Liver (tissue), 9 donors: ENCODE measurements around the gene MAN2B2. TPM values are rescaled to one million over a fixed set of nuclear protein-coding genes. Genes with fewer than 3 reads are reported as not detected.

ENCODE experiments used
- DNase-seq: peaks from one replicate; pipeline ENCODE4 v3.0.0-alpha.2; 2017; ENCODE audit warnings: low spot score
- H3K27ac ChIP-seq, 2 donors: one replicate each; pipeline ENCODE4 v1.7.0; 2013; ENCODE audit warnings: inconsistent platforms in 2 of 2, low read length in 2 of 2, control low read depth in 1 of 2, low read depth in 1 of 2, mild to moderate bottlenecking in 1 of 2
- H3K27me3 ChIP-seq, 4 donors: one replicate each; pipeline versions ENCODE4 v1.6.1 to v1.7.0; 2013; ENCODE audit warnings: low read length in 3 of 4, inconsistent platforms in 1 of 4, mild to moderate bottlenecking in 1 of 4, moderate library complexity in 1 of 4; ENCODE audit not compliant: control insufficient read depth in 4 of 4, insufficient read depth in 4 of 4
- H3K36me3 ChIP-seq, 4 donors: one replicate each; pipeline versions ENCODE4 v1.6.1 to v1.7.0; 2013; ENCODE audit warnings: low read length in 3 of 4, mild to moderate bottlenecking in 3 of 4, low read depth in 1 of 4, moderate library complexity in 1 of 4; ENCODE audit not compliant: control insufficient read depth in 4 of 4, insufficient read depth in 3 of 4
- H3K4me1 ChIP-seq, 4 donors: one replicate each; pipeline versions ENCODE4 v1.6.1 to v1.7.0; 2013; ENCODE audit warnings: low read length in 3 of 4, mild to moderate bottlenecking in 3 of 4, moderate library complexity in 1 of 4; ENCODE audit not compliant: control insufficient read depth in 4 of 4, insufficient read depth in 4 of 4
- H3K4me3 ChIP-seq, 3 donors: one replicate each; pipeline versions ENCODE4 v1.6.1 to v1.7.0; 2013; ENCODE audit warnings: low read length in 3 of 3, control low read depth in 1 of 3, low read depth in 1 of 3, mild to moderate bottlenecking in 1 of 3
- H3K9ac ChIP-seq, 2 donors: one replicate each; pipeline ENCODE4 v1.7.0; 2013; ENCODE audit warnings: low read length in 2 of 2, mild to moderate bottlenecking in 2 of 2, moderate library complexity in 2 of 2, control low read depth in 1 of 2, low read depth in 1 of 2
- H3K9me3 ChIP-seq, 4 donors: one replicate each; pipeline versions ENCODE4 v1.6.1 to v1.7.0; 2013; ENCODE audit warnings: low read length in 3 of 4; ENCODE audit not compliant: control insufficient read depth in 4 of 4
- FOXA1 ChIP-seq: IDR thresholded peaks from 2 replicates; pipeline ENCODE4 v1.6.1; 2016; ENCODE audit warnings: antibody characterized with exemption
- FOXA2 ChIP-seq: IDR thresholded peaks from 2 replicates; pipeline ENCODE4 v1.6.1; 2016; ENCODE audit warnings: antibody characterized with exemption
- GABPA ChIP-seq, 2 donors: IDR thresholded peaks in 1 of 2; conservative IDR thresholded peaks in 1 of 2; 2 replicates each; pipeline ENCODE4 v1.6.1; 2016; ENCODE audit warnings: antibody characterized with exemption in 2 of 2, mild to moderate bottlenecking in 1 of 2, moderate library complexity in 1 of 2
- HNF4A ChIP-seq, 2 donors: conservative IDR thresholded peaks; 2 replicates each; pipeline ENCODE4 v1.6.1; 2016; ENCODE audit warnings: antibody characterized with exemption in 2 of 2, mild to moderate bottlenecking in 2 of 2
- HNF4G ChIP-seq: IDR thresholded peaks from 2 replicates; pipeline ENCODE4 v1.6.1; 2016; ENCODE audit warnings: antibody characterized with exemption
- JUND ChIP-seq, 2 donors: IDR thresholded peaks; 2 replicates each; pipeline ENCODE4 v1.6.1; 2016; ENCODE audit warnings: antibody characterized with exemption in 2 of 2
- NR2F2 ChIP-seq: IDR thresholded peaks from 2 replicates; pipeline ENCODE4 v1.6.1; 2016; ENCODE audit warnings: antibody characterized with exemption
- RAD21 ChIP-seq, 2 donors: IDR thresholded peaks; 2 replicates each; pipeline ENCODE4 v1.6.1; 2016; ENCODE audit warnings: antibody characterized with exemption in 2 of 2, mild to moderate bottlenecking in 2 of 2
- RXRA ChIP-seq, 2 donors: IDR thresholded peaks; 2 replicates each; pipeline ENCODE4 v1.6.1; 2017 to 2018; ENCODE audit warnings: antibody characterized with exemption in 2 of 2, mild to moderate bottlenecking in 1 of 2
- TAF1 ChIP-seq: conservative IDR thresholded peaks from 2 replicates; pipeline ENCODE4 v1.6.1; 2016; ENCODE audit warnings: antibody characterized with exemption, mild to moderate bottlenecking
- WGBS: extraction: QIAGEN DNeasy Blood & Tissue Kit; methylation state at CpG from one replicate; pipeline ENCODE4 v1.1.7; 2013; 5-methylcytosine and 5-hydroxymethylcytosine counted together
- polyA plus RNA-seq, 2 donors: library from polyadenylated mRNA; stranded (reverse) in 1 of 2; unstranded in 1 of 2; fragments of 200-250 nt in 1 of 2; fragments of >200 nt in 1 of 2; fragmentation: Nextera tagmentation in 1 of 2; extraction: Ambion mirVana in 1 of 2; gene quantifications; one replicate each; pipeline versions ENCODE4 v1.2.1 to v1.2.3, GENCODE V29; 2013 to 2015
- total RNA-seq, 2 donors: library from RNA; depleted of rRNA; stranded (reverse); fragments of >200 nt; gene quantifications; one replicate each; pipeline ENCODE4 v1.2.3, GENCODE V29; 2014
- TF ChIP-seq, protein P1 (sequence below): fragments of 150-350 bp; IDR thresholded peaks from 2 replicates; pipeline ENCODE4 v1.5.1; 2017; ENCODE audit warnings: improper control_type of control experiment, low read depth, low read length; ENCODE audit not compliant: missing input control
- TF ChIP-seq, protein P2 (sequence below): IDR thresholded peaks from 2 replicates; pipeline ENCODE4 v1.6.1; 2016; ENCODE audit warnings: antibody characterized with exemption, mild to moderate bottlenecking
- TF ChIP-seq, protein P3 (sequence below): IDR thresholded peaks from 2 replicates; pipeline ENCODE4 v1.6.1; 2016; ENCODE audit warnings: antibody characterized with exemption
- donor health status: healthy.
- donor health status: healthy.
- donor health status: healthy.
- donor health status: healthy.
- donor health status: healthy.

The MAN2B2 gene
- total and polyA plus RNA-seq, 4 donors: 14.7 to 29.7 (median 22.5) TPM

DNA sequence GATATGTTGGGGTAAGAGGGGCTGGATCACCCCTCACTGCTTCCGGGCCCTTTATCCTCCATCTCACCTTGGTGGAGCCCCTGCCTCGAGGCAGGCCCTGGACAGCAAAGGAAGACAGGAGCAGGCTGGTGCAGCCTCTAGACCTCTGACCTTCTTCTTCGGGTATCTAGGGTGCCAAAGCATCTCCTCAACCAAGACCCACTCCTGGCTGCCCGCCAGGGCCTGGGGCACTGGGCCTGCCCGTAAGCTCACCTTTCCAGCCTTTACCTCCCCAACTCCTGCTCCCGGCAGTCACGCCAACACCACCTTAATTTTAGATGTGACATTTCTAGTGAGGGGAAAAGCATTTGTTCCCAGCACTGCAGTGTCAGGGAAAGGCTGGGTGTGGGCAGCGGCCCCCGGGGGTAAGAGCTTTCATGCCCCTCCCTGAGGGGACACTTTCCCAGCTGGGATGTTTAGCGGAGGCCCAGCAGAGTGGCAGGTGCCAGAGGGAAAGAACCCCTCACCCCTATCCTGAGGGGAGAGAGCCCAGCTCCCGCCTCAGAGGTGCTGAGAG lies 6.7 kb downstream of the MAN2B2 start:
- Histone ChIP-seq H3K27ac (no peak overlapping the region), H3K9ac (no peak overlapping the region), H3K27me3 (no peaks in the 10 kb centered on the region), H3K9me3 (no peaks in the 10 kb centered on the region), H3K36me3 (peaks cover 17 to 21% (median 18%) of the 10 kb centered on the region in 4 donors), H3K4me1 (peaks cover 6 to 14% (median 9%) of the 10 kb centered on the region in 4 donors), H3K4me3 (no peak overlapping the region)
- 96% methylated on average over 11 of the region's 11 CpGs for WGBS
- no peak for DNase-seq
- TF ChIP-seq RXRA (IDR thresholded peaks at IDR 0.05) (no peak), GABPA (IDR thresholded peaks at IDR 0.05 in 1 of 2, conservative IDR thresholded peaks at IDR 0.05 in 1 of 2) (no peak)
- TF ChIP-seq, protein P1, sequence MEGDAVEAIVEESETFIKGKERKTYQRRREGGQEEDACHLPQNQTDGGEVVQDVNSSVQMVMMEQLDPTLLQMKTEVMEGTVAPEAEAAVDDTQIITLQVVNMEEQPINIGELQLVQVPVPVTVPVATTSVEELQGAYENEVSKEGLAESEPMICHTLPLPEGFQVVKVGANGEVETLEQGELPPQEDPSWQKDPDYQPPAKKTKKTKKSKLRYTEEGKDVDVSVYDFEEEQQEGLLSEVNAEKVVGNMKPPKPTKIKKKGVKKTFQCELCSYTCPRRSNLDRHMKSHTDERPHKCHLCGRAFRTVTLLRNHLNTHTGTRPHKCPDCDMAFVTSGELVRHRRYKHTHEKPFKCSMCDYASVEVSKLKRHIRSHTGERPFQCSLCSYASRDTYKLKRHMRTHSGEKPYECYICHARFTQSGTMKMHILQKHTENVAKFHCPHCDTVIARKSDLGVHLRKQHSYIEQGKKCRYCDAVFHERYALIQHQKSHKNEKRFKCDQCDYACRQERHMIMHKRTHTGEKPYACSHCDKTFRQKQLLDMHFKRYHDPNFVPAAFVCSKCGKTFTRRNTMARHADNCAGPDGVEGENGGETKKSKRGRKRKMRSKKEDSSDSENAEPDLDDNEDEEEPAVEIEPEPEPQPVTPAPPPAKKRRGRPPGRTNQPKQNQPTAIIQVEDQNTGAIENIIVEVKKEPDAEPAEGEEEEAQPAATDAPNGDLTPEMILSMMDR: no peak

DNA sequence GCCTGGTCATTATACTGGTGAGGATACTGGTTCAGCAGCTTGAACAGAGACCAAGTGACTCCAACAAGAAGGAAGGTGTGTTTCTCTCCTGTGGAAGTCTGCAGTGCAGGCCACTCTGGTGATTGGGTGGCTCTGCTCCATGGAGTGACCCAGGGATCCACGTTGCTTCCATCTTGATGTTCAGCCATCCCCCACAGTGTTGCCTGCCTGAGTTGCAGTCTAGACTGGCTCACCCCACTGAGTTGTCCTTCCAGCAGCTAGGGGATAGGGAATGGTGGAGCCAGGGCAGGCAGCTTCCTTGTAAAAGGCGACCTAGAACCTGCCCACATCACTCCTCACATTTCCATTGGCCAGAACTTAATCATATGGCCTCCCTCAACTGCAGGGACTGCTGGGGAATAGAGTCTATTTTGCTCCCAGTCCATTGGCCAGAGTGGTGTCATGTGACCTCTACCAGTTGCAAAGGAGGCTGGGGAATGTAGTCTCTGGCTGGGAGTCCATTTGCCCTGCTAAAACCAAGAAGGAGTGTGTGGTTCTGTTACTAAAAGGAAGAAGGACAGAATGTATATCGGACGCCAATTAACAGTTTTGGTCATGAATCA lies 8.0 kb downstream of the MAN2B2 start:
- Histone ChIP-seq H3K27me3 (no peaks in the 10 kb centered on the region), H3K9me3 (no peaks in the 10 kb centered on the region), H3K4me3 (no peak overlapping the region), H3K4me1 (peaks cover 0 to 4% (median 0%) of the 10 kb centered on the region in 4 donors), H3K27ac (no peak overlapping the region), H3K9ac (no peak overlapping the region), H3K36me3 (peaks cover 17 to 21% (median 18%) of the 10 kb centered on the region in 4 donors)
- 95% methylated on average over 4 of the region's 4 CpGs for WGBS
- TF ChIP-seq RAD21 (IDR thresholded peaks at IDR 0.05): no peak
- DNase-seq: no peak

DNA sequence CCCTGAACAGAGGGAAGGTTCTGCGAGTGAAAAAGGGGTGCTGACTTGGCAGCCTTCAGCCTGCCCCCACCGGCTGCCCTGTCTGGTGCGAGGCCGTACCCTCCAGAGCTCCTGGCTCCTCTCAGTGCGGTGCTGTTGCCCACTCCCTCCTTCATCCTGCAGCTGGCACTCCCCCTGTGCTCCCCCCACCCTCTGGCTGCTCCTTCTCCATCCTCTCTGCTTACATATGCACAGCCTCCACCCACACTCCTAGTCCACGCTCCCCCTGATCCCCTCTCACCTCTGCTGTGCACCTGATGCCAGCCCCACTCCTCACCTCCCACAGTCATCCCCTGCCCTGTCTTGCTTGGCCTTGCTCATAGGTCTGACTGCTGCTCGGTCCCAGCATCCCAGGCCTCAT lies 9.9 kb downstream of the MAN2B2 start:
- Histone ChIP-seq H3K27me3 (no peaks in the 10 kb centered on the region), H3K4me3 (no peak overlapping the region), H3K9ac (no peak overlapping the region), H3K4me1 (peaks cover 0 to 4% (median 0%) of the 10 kb centered on the region in 4 donors), H3K27ac (no peak overlapping the region), H3K36me3 (peaks cover 3 to 22% (median 10%) of the 10 kb centered on the region in 4 donors), H3K9me3 (no peaks in the 10 kb centered on the region)
- DNase-seq: no peak
- TF ChIP-seq JUND (IDR thresholded peaks at IDR 0.05) (no peak), TAF1 (no peak), RXRA (IDR thresholded peaks at IDR 0.05) (no peak), GABPA (IDR thresholded peaks at IDR 0.05 in 1 of 2, conservative IDR thresholded peaks at IDR 0.05 in 1 of 2) (no peak), RAD21 (IDR thresholded peaks at IDR 0.05) (no peak), NR2F2 (no peak), FOXA1 (no peak), FOXA2 (no peak), HNF4A (conservative IDR thresholded peaks at IDR 0.05) (no peak), HNF4G (no peak)
- TF ChIP-seq, protein P1: no peak
- TF ChIP-seq, protein P2, sequence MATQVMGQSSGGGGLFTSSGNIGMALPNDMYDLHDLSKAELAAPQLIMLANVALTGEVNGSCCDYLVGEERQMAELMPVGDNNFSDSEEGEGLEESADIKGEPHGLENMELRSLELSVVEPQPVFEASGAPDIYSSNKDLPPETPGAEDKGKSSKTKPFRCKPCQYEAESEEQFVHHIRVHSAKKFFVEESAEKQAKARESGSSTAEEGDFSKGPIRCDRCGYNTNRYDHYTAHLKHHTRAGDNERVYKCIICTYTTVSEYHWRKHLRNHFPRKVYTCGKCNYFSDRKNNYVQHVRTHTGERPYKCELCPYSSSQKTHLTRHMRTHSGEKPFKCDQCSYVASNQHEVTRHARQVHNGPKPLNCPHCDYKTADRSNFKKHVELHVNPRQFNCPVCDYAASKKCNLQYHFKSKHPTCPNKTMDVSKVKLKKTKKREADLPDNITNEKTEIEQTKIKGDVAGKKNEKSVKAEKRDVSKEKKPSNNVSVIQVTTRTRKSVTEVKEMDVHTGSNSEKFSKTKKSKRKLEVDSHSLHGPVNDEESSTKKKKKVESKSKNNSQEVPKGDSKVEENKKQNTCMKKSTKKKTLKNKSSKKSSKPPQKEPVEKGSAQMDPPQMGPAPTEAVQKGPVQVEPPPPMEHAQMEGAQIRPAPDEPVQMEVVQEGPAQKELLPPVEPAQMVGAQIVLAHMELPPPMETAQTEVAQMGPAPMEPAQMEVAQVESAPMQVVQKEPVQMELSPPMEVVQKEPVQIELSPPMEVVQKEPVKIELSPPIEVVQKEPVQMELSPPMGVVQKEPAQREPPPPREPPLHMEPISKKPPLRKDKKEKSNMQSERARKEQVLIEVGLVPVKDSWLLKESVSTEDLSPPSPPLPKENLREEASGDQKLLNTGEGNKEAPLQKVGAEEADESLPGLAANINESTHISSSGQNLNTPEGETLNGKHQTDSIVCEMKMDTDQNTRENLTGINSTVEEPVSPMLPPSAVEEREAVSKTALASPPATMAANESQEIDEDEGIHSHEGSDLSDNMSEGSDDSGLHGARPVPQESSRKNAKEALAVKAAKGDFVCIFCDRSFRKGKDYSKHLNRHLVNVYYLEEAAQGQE: no peak
- TF ChIP-seq, protein P3, sequence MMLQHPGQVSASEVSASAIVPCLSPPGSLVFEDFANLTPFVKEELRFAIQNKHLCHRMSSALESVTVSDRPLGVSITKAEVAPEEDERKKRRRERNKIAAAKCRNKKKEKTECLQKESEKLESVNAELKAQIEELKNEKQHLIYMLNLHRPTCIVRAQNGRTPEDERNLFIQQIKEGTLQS: no peak
- WGBS: 98% methylated on average over 7 of the region's 7 CpGs
